HG03342 (cell line): ENCODE measurements around the gene MAOB.
"Not testable (repeated sequence)": the region's sequence is repeated elsewhere in the genome, so short reads cannot be mapped to it uniquely, and the experiment has no call there.

ENCODE experiments used
- ATAC-seq: cut with Tn5 transposase; IDR thresholded peaks from one replicate; pipeline ENCODE4 v1.9.1; 2021; ENCODE audit warnings: mild to moderate bottlenecking, moderate library complexity; ENCODE audit not compliant: unreplicated experiment

The MAOB gene

GRCh38 chrX:43758044-43758443, 124.2 kb downstream of the MAOB start:
- ATAC-seq = no peak

DNA sequence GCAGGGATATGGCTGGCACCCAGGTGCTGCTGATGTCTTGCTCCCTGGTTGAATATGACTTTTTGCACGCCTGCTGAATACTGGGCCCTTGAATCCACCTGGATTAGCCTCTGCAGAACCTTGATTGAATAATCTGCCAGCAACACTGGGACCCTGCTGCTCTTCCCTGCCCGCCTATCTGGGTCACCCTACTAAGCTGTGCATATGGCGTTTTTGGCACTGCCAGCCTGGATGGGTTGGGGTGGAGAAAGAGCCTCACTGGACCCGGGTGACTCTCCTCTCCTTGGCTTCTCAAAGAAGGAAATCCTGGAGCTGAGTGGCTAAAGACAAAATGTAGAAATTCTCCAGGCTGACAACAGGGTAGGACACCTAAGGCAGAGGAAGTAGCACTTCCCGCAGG, 126.2 kb downstream of the MAOB start:
- ATAC-seq = no peak

DNA sequence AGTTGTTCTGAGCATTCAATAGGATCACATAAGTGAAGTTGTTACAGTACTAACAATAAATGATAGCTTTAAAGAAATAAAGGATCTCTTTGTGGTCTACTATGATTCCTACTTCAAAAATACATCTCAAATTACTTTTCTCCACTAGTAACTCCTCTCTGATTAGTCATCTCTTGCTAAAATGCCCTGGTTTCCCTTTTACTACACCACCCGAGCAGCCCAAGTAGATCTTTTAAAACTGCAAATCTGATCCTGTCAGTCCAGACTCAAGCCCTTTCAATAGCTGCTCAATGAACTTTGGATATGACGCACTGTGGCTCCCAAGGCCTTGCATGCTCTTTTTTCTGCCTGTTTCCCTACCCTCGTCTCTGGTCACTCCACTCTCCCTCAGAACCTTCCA, 128.6 kb downstream of the MAOB start:
- no peak for ATAC-seq

DNA sequence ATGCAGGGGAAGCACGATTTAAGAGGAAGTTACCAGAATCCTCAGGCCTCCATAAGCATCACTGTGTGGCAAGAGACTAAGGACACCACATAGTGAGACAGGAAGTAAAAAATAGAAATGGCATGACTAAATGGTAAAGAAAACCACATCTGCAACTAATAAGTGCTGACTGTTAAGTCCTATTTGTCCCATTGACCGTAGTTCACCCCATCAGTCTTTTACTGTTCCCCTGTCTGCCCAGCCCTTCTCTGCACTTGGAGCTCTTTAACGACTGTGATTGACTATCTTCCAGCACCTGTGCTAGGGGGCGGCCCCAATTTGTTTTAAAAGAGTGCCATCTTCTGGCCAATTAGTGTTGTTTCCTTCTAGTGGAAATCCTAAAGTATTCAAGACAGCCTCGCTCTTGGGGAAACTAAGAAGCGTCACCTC, 132.0 kb downstream of the MAOB start:
- ATAC-seq = peak; percentile 85

- ATAC-seq = no peak
These were observed 134.8 kb downstream of the MAOB start for GRCh38 chrX:43747476-43747875.

- ATAC-seq = no peak
These were observed 136.1 kb downstream of the MAOB start for GRCh38 chrX:43745938-43746721.

DNA sequence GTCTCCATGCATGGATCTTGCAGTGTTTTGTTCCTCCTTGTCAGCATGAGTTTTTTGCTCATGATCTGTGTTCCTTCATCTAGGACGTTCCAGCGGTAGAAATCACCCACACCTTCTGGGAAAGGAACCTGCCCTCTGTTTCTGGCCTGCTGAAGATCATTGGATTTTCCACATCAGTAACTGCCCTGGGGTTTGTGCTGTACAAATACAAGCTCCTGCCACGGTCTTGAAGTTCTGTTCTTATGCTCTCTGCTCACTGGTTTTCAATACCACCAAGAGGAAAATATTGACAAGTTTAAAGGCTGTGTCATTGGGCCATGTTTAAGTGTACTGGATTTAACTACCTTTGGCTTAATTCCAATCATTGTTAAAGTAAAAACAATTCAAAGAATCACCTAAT, 138.0 kb downstream of the MAOB start:
- ATAC-seq = no peak

- ATAC-seq = no peak
These were observed 139.0 kb downstream of the MAOB start for GRCh38 chrX:43743100-43743822.

DNA sequence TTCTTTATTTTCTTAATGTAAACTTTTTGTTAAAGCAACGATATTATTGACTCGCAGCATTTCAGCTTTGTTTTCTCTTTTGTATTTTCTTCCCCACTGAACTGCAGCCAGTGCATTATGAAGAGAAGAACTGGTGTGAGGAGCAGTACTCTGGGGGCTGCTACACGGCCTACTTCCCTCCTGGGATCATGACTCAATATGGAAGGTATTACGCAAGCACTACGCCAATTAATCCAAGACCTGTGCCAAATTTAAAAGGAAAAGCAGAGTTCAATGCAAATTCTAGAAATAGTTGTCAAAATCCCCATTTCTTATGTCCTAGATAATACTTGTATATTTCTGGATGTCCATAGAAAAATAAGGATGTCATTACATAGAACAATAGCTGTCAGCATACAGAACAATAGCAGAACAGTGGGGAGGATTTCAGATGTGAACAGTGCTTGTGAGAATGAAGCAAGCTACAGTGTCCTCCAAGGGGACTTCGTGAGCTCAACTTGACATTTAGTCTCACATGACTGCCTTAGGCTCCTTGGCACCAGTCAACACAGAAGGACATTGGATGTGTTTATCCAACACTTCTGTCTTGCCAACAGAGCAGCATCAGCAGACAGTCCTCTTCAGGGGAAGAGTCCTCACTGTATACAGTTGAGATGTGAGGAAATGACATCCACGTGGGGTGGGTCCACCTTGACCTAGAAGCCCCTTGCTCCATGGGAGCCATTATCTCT, 140.2 kb downstream of the MAOB start:
- no peak for ATAC-seq

DNA sequence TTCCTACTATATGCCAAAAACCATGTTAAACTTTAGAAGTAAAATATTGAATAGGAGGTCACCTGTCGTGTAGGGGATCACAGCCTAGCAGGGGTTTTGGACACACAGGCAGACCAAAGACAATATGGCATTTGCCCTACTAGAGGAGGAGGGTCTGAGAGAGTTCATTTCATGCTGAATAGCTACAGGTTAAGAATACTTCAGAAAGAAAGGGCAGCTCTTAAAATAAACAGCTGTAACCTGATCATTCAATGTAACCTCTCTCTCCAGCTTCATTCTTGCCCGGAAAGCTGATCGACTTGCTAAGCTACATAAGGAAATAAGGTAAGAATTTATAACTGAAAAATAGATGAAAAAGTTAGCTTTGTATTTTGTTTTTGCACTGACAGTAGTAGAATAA, 146.3 kb downstream of the MAOB start:
- no peak for ATAC-seq

DNA sequence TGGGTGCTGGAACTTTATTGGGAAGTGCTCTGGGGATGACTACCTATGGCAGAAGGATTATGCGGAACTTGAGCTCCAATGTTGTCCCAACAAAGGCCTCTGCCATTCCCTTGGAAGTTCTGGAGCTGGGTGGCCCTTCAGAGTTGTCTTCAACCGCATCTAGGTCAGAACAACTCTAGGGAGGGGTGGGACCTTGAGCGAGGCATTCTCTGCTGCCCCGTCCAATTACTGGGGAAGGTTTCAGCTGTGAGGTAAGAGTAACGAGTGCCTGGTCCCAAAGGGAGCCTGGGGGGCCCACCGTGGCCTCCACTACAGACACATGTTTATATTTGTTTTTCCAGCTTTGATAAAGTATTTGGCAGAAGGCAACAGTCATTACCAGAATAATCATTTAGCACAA, 146.7 kb downstream of the MAOB start:
- ATAC-seq = no peak

- no peak for ATAC-seq
These were observed 147.8 kb downstream of the MAOB start for GRCh38 chrX:43734444-43734843.

GRCh38 chrX:43733699-43734098, 148.6 kb downstream of the MAOB start:
- no peak for ATAC-seq

- ATAC-seq = no peak
These were observed 151.2 kb downstream of the MAOB start for GRCh38 chrX:43731086-43731485.

- no peak for ATAC-seq
These were observed 153.3 kb downstream of the MAOB start for GRCh38 chrX:43728966-43729365.

DNA sequence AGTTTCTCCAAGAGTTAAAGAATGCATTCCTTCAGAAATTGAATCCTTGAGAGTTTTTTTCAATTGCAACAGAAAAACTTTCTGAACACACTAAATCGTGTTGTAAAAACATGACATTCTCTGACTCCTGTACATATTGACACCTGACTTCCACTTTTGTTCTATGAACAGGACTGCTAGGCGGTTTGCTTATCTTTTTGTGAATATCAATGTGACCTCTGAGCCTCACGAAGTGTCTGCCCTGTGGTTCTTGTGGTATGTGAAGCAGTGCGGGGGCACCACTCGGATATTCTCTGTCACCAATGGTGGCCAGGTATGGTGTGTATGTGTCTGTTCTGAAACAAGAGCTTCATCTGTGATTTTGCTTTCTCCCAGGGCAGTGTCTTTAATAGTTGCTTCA, 154.2 kb downstream of the MAOB start:
- ATAC-seq = no peak

DNA sequence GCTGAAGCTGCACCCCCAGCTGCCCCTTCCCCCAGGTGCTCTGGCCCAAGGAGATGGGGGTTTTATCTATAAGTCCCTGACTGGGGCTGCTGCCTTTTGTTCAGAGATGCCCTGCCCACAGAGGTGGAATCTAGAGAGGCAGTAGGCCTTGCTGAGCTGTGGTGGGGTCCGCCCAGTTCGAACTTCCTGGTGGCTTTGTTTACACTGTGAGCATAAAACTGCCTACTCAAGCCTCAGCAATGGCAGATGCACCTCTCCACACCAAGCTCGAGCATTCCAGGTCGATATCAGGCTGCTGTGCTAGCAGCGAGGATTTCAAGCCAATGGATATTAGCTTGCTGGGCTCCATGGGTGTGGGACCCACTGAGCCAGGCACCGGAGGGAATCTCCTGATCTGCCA, 155.0 kb downstream of the MAOB start:
- ATAC-seq = not testable (repeated sequence)

- ATAC-seq = not testable (repeated sequence)
These were observed 157.0 kb downstream of the MAOB start for GRCh38 chrX:43725227-43725626.

DNA sequence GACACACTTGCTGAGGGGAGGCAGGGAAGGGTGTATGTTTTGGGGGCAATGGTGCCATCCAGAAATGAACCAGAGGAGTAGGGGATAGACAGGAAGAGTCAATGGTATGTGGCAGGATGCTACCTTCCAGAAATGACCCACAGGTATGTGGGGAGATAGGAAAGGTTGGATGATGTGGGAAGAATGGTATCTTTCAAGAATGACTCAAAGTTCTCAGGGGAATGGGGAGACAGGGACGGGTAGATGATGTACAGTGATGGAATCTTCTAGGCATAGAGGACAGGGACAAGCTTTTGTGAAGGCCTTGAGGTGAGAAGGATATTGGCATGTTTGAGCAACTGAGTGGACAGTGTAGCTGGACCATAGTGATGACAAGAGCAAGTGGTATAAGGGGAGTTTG, 161.3 kb downstream of the MAOB start:
- ATAC-seq = no peak

- ATAC-seq = no peak
These were observed 162.2 kb downstream of the MAOB start for GRCh38 chrX:43720082-43720481.

DNA sequence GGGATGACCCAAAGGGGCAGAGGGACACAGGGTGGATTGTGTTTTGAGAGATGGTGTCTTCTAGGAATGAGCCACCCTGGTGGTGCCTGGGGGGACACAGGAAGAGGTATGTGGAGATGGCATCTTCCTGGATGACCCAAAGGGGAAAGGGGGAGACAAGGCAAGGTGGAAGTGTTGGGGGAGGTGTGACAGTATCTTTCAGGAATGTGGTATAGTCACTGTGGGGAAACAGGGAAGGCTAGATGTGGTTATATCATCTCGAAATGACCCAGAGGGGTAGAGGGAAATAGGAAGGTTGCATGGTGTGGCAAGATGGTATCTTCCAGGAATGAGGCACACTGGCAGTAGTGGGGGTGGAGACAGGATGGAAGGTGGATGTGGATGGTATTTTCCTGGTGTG, 163.3 kb downstream of the MAOB start:
- no peak for ATAC-seq

DNA sequence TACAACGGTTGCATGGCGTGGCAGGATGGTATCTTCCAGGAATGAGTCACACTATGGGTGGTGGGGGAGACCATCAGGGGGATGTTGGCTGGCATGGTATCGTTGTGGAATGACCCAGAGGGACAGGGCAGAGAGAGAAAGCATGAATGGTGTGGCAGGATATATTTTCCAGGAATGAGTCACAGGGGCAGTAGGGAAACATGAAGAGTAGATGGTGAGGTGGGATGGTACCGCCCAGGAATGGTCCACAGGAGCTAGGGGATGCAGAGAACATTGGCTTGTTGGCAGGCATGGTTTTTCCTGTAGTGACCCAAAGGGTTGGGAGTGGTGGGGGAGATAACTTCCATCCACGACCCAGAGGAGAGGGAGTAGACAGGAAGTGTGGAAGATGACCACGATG, 163.7 kb downstream of the MAOB start:
- ATAC-seq = no peak
